Stimulated activated CD8-positive, alpha-beta memory T cell treated with anti-CD3 and anti-CD28 coated beads, Interleukin-7, amount 100 ng/mL, for 1 hour (primary cell): ENCODE data around the gene PTPRA.
"Not testable (repeated sequence)": the region's sequence is repeated elsewhere in the genome, so short reads cannot be mapped to it uniquely, and the experiment has no call there.

Experiments used
- DNase-seq, 2 donors: peaks; one replicate each; pipeline ENCODE4 v3.0.0-alpha.2; 2020; ENCODE audit warnings: low read depth in 2 of 2

Gene PTPRA

GRCh38 chr20:2888224-2888955 is 15.1 kb downstream of the PTPRA start:
- DNase-seq, result no peak

- no peak for DNase-seq
Observed at GRCh38 chr20:2889209-2889608, 15.9 kb downstream of the PTPRA start.

- no peak for DNase-seq
Observed at GRCh38 chr20:2889797-2890196, 16.5 kb downstream of the PTPRA start.

GRCh38 chr20:2890742-2891141 is 17.5 kb downstream of the PTPRA start:
- DNase-seq, result no peak

GRCh38 chr20:2891343-2891742 is 18.1 kb downstream of the PTPRA start:
- DNase-seq, result no peak

GRCh38 chr20:2892376-2892775 is 19.1 kb downstream of the PTPRA start:
- DNase-seq, result no peak

- DNase-seq, result no peak
Observed at GRCh38 chr20:2894221-2894620, 20.9 kb downstream of the PTPRA start.

GRCh38 chr20:2895154-2895553 is 21.9 kb downstream of the PTPRA start:
- not testable (repeated sequence) for DNase-seq

- DNase-seq, result no peak
Observed at GRCh38 chr20:2899243-2899642, 26.0 kb downstream of the PTPRA start.

GRCh38 chr20:2900845-2901592 is 27.7 kb downstream of the PTPRA start:
- DNase-seq, result no peak

- no peak for DNase-seq
Observed at GRCh38 chr20:2902291-2902690, 29.0 kb downstream of the PTPRA start.

- DNase-seq, result no peak
Observed at GRCh38 chr20:2902818-2903217, 29.5 kb downstream of the PTPRA start.

- DNase-seq, result no peak
Observed at GRCh38 chr20:2903686-2904085, 30.4 kb downstream of the PTPRA start.

- no peak for DNase-seq
Observed at GRCh38 chr20:2907519-2907918, 34.2 kb downstream of the PTPRA start.

- no peak for DNase-seq
Observed at GRCh38 chr20:2909953-2910352, 36.7 kb downstream of the PTPRA start.

- no peak for DNase-seq
Observed at GRCh38 chr20:2911200-2911599, 37.9 kb downstream of the PTPRA start.

- no peak for DNase-seq
Observed at GRCh38 chr20:2914160-2914559, 40.9 kb downstream of the PTPRA start.

GRCh38 chr20:2917266-2917665 is 44.0 kb downstream of the PTPRA start:
- no peak for DNase-seq

- DNase-seq, result no peak
Observed at GRCh38 chr20:2918096-2919049, 45.1 kb downstream of the PTPRA start.

- DNase-seq, result no peak
Observed at GRCh38 chr20:2919518-2920245, 46.4 kb downstream of the PTPRA start.

GRCh38 chr20:2920473-2920872 is 47.2 kb downstream of the PTPRA start:
- DNase-seq, result no peak

GRCh38 chr20:2921506-2921905 is 48.2 kb downstream of the PTPRA start:
- DNase-seq, result no peak
